C4-2B (cell line): ENCODE results near the gene FNDC11.

ENCODE experiments used
- ZFX ChIP-seq: fragments of 450-650 bp; IDR thresholded peaks from 2 replicates; pipeline ENCODE4 v1.6.1; 2017
- TF ChIP-seq, protein P1 (sequence below): fragments of 450-650 bp; conservative IDR thresholded peaks from 2 replicates; pipeline ENCODE4 v1.5.1; 2017; ENCODE audit warnings: mild to moderate bottlenecking

DNA sequence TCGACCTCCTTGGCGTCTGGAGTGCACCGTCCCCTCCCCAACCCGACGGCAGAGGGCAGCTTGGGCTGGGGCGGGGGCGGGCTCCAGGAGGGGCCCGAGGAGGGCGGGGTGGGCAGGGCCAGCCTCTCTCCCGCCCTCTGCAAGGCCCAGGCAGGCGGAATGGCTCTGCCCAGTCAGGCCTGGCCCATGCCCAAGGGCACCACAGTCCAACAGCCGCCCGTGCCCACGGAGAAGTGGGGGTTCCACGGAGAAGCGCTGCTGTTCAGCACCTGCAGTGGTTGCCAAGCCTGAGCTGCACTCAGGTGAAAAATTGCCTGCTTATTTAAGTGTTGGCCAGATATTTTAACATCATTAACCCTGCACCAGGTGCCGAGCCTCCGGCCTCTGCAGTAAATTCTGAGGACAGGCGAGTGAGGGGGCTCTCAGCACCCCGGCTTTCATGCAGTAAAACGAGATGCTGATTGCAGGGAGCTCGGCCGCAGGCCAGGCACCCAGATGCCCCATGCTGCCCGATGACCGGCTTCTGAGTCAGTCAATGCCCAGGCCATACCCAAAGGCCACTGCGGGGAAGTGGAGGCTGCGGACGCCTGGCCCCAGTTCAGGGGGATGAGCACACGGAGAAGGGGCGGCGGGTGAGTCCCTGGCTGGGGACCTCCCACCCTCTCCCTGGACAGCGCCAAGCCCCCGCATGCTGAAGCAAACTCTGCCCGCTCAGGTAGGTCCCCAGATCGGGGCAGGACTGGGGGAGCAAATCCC is 6.1 kb upstream of the FNDC11 start, which contains the start of gene SRMS:
- TF ChIP-seq, protein P1, sequence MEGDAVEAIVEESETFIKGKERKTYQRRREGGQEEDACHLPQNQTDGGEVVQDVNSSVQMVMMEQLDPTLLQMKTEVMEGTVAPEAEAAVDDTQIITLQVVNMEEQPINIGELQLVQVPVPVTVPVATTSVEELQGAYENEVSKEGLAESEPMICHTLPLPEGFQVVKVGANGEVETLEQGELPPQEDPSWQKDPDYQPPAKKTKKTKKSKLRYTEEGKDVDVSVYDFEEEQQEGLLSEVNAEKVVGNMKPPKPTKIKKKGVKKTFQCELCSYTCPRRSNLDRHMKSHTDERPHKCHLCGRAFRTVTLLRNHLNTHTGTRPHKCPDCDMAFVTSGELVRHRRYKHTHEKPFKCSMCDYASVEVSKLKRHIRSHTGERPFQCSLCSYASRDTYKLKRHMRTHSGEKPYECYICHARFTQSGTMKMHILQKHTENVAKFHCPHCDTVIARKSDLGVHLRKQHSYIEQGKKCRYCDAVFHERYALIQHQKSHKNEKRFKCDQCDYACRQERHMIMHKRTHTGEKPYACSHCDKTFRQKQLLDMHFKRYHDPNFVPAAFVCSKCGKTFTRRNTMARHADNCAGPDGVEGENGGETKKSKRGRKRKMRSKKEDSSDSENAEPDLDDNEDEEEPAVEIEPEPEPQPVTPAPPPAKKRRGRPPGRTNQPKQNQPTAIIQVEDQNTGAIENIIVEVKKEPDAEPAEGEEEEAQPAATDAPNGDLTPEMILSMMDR: no peak
- no peak for TF ChIP-seq ZFX
